ENCODE measurements around the gene CEMIP. TPM values are rescaled to one million over a fixed set of nuclear protein-coding genes. Genes with fewer than 3 reads are reported as not detected.

The CEMIP gene
- total and polyA plus RNA-seq, 5 experiments from 2014 or later = 0.13 TPM; not detected in 4

- POLR2A ChIA-PET = no interaction called here
- H3K27ac Mint-ChIP-seq = no peak overlapping the region
- ATAC-seq = no peak
- no peak for DNase-seq
- H3K36me3 Mint-ChIP-seq = no peaks in the 10 kb centered on the region
- peaks cover 0 to 4% (median 0%) of the 10 kb centered on the region in 4 donors for H3K4me1 Mint-ChIP-seq
- no peak overlapping the region for H3K4me3 Mint-ChIP-seq
- H3K9me3 Mint-ChIP-seq = no peaks in the 10 kb centered on the region
- peaks cover 3 to 17% (median 14%) of the 10 kb centered on the region in 5 donors for H3K27me3 Mint-ChIP-seq
Observed at GRCh38 chr15:80836223-80836622, 57.1 kb downstream of the CEMIP start.

GRCh38 chr15:80837006-80837405 is 57.8 kb downstream of the CEMIP start:
- POLR2A ChIA-PET = no interaction called here
- peaks cover 0 to 4% (median 0%) of the 10 kb centered on the region in 4 donors for H3K4me1 Mint-ChIP-seq

GRCh38 chr15:80838012-80838411 is 58.8 kb downstream of the CEMIP start:
- no peak for ATAC-seq
- POLR2A ChIA-PET = no interaction called here
- Mint-ChIP-seq H3K27me3 (peaks cover 5 to 32% (median 28%) of the 10 kb centered on the region in 5 donors), H3K4me1 (peaks cover 0 to 4% (median 0%) of the 10 kb centered on the region in 4 donors), H3K4me3 (no peak overlapping the region), H3K9me3 (no peaks in the 10 kb centered on the region), H3K27ac (peak overlapping the region in 2 of 10 donors; percentile 14 to 83), H3K36me3 (no peaks in the 10 kb centered on the region)
- DNase-seq = no peak

More at GRCh38 chr15:80837006-80837405, 57.8 kb downstream of the CEMIP start:
- ATAC-seq = no peak
- H3K27ac Mint-ChIP-seq = no peak overlapping the region
- H3K9me3 Mint-ChIP-seq = no peaks in the 10 kb centered on the region
- H3K4me3 Mint-ChIP-seq = no peak overlapping the region
- peaks cover 5 to 22% (median 20%) of the 10 kb centered on the region in 5 donors for H3K27me3 Mint-ChIP-seq
- no peaks in the 10 kb centered on the region for H3K36me3 Mint-ChIP-seq
- no peak for DNase-seq

GRCh38 chr15:80838666-80839065 is 59.5 kb downstream of the CEMIP start:
- POLR2A ChIA-PET = no interaction called here
- ATAC-seq = no peak
- Mint-ChIP-seq H3K36me3 (no peaks in the 10 kb centered on the region), H3K27ac (no peak overlapping the region), H3K4me3 (no peak overlapping the region), H3K27me3 (peaks cover 5 to 34% (median 28%) of the 10 kb centered on the region in 5 donors), H3K9me3 (no peaks in the 10 kb centered on the region), H3K4me1 (peaks cover 0 to 4% (median 0%) of the 10 kb centered on the region in 4 donors)
- DNase-seq = no peak

GRCh38 chr15:80839764-80840130 is 60.6 kb downstream of the CEMIP start:
- Mint-ChIP-seq H3K4me1 (peaks cover 0 to 4% (median 0%) of the 10 kb centered on the region in 4 donors), H3K9me3 (no peaks in the 10 kb centered on the region), H3K4me3 (no peak overlapping the region), H3K27ac (no peak overlapping the region), H3K27me3 (peaks cover 5 to 36% (median 28%) of the 10 kb centered on the region in 5 donors), H3K36me3 (no peaks in the 10 kb centered on the region)
- DNase-seq = no peak
- ATAC-seq = no peak
- POLR2A ChIA-PET = no interaction called here

GRCh38 chr15:80840182-80841130 is 61.3 kb downstream of the CEMIP start:
- H3K27ac Mint-ChIP-seq = no peak overlapping the region
- H3K36me3 Mint-ChIP-seq = no peaks in the 10 kb centered on the region
- no peaks in the 10 kb centered on the region for H3K9me3 Mint-ChIP-seq
- peaks cover 5 to 38% (median 28%) of the 10 kb centered on the region in 5 donors for H3K27me3 Mint-ChIP-seq
- POLR2A ChIA-PET = no interaction called here
- no peak for ATAC-seq
- peaks cover 0 to 4% (median 0%) of the 10 kb centered on the region in 4 donors for H3K4me1 Mint-ChIP-seq
- DNase-seq = no peak
- no peak overlapping the region for H3K4me3 Mint-ChIP-seq

- POLR2A ChIA-PET = no interaction called here
- Mint-ChIP-seq H3K27ac (peak overlapping the region in 1 of 10 donors; percentile 48), H3K27me3 (peaks cover 5 to 44% (median 28%) of the 10 kb centered on the region in 5 donors), H3K4me1 (peaks cover 0 to 5% (median 0%) of the 10 kb centered on the region in 4 donors), H3K36me3 (no peaks in the 10 kb centered on the region), H3K4me3 (no peak overlapping the region), H3K9me3 (no peaks in the 10 kb centered on the region)
- no peak for DNase-seq
- ATAC-seq = no peak
Observed at GRCh38 chr15:80841541-80841940, 62.4 kb downstream of the CEMIP start.

GRCh38 chr15:80844011-80844732 is 65.0 kb downstream of the CEMIP start:
- peaks cover 0 to 1% (median 0%) of the 10 kb centered on the region in 4 donors for H3K4me1 Mint-ChIP-seq
- peaks cover 2 to 44% (median 18%) of the 10 kb centered on the region in 5 donors for H3K27me3 Mint-ChIP-seq
- ATAC-seq (no peak), DNase-seq (no peak)
- H3K4me3 Mint-ChIP-seq = no peak overlapping the region
- no peak overlapping the region for H3K27ac Mint-ChIP-seq
- no peaks in the 10 kb centered on the region for H3K9me3 Mint-ChIP-seq
- H3K36me3 Mint-ChIP-seq = no peaks in the 10 kb centered on the region
- POLR2A ChIA-PET = no interaction called here

GRCh38 chr15:80846031-80846815 is 67.1 kb downstream of the CEMIP start:
- Mint-ChIP-seq H3K4me3 (no peak overlapping the region), H3K9me3 (no peaks in the 10 kb centered on the region), H3K36me3 (no peaks in the 10 kb centered on the region), H3K27ac (peak overlapping the region in 1 of 10 donors; percentile 29), H3K4me1 (peaks cover 0 to 3% (median 0%) of the 10 kb centered on the region in 4 donors), H3K27me3 (peaks cover 7 to 50% (median 22%) of the 10 kb centered on the region in 5 donors)
- POLR2A ChIA-PET = no interaction called here
- no peak for DNase-seq
- no peak for ATAC-seq

GRCh38 chr15:80849308-80849707 is 70.1 kb downstream of the CEMIP start:
- Mint-ChIP-seq H3K27ac (no peak overlapping the region), H3K9me3 (no peaks in the 10 kb centered on the region), H3K27me3 (peaks cover 5 to 29% (median 11%) of the 10 kb centered on the region in 5 donors), H3K4me3 (no peak overlapping the region), H3K36me3 (no peaks in the 10 kb centered on the region), H3K4me1 (peaks cover 0 to 7% (median 4%) of the 10 kb centered on the region in 4 donors)
- DNase-seq = no peak
- no peak for ATAC-seq
- POLR2A ChIA-PET = interaction anchor here (0.7 kb wide), 1 partner anchor 9 kb away, joined by 7 read pairs; no protein-coding TSS in a partner anchor

GRCh38 chr15:80850941-80851451 is 71.8 kb downstream of the CEMIP start:
- Mint-ChIP-seq H3K4me3 (no peak overlapping the region), H3K36me3 (no peaks in the 10 kb centered on the region), H3K27me3 (peaks cover 5 to 23% (median 11%) of the 10 kb centered on the region in 5 donors), H3K27ac (peak overlapping the region in 2 of 10 donors; percentile 3 to 49), H3K4me1 (peaks cover 2 to 11% (median 6%) of the 10 kb centered on the region in 4 donors), H3K9me3 (no peaks in the 10 kb centered on the region)
- POLR2A ChIA-PET = no interaction called here
- DNase-seq (no peak), ATAC-seq (no peak)

- H3K4me3 Mint-ChIP-seq = no peak overlapping the region
- DNase-seq (no peak), ATAC-seq (no peak)
- H3K9me3 Mint-ChIP-seq = no peaks in the 10 kb centered on the region
- peaks cover 5 to 17% (median 11%) of the 10 kb centered on the region in 5 donors for H3K27me3 Mint-ChIP-seq
- POLR2A ChIA-PET = no interaction called here
- H3K27ac Mint-ChIP-seq = peak overlapping the region in 1 of 10 donors; percentile 34
- peaks cover 15 to 28% (median 20%) of the 10 kb centered on the region in 4 donors for H3K4me1 Mint-ChIP-seq
- no peaks in the 10 kb centered on the region for H3K36me3 Mint-ChIP-seq
Observed at GRCh38 chr15:80852676-80853075, 73.5 kb downstream of the CEMIP start.

Measured in naive thymus-derived CD8-positive, alpha-beta T cell (primary cell).